Endometrial microvascular endothelial cells (primary cell): ENCODE measurements around the gene MCM7. TPM values are rescaled to one million over a fixed set of nuclear protein-coding genes. Genes with fewer than 3 reads are reported as not detected.
"Not testable (repeated sequence)": the region's sequence is repeated elsewhere in the genome, so short reads cannot be mapped to it uniquely, and the experiment has no call there.

Experiments
- in situ Hi-C: cut with HindIII; loops from 2 replicates; pipeline ENCODE4 v1.10.0; 2017; ENCODE audit warnings: low sequenced_read_pairs, low pct_unique_long_range_greater_than_20kb; ENCODE audit errors: inconsistent ontology term
- total RNA-seq: library from RNA; depleted of rRNA; stranded (reverse); fragments of >200 nt; gene quantifications from one replicate; pipeline ENCODE4 v1.2.3, GENCODE V29; 2015; ENCODE audit errors: inconsistent ontology term

MCM7 gene
- 168 TPM for total RNA-seq

GRCh38 chr7:100101016-100101862 lies at the start of gene MCM7, which contains the start of gene AP4M1:
Gene MCM7 (minus strand): TSS chr7:100101397. CDS start chr7:100101294, 103 bp downstream.
Gene AP4M1 (plus strand): TSS chr7:100101643. CDS start chr7:100101715, 72 bp downstream.
- in situ Hi-C loops, result no loop called here

- in situ Hi-C loops, result no loop called here
Observed at GRCh38 chr7:100148559-100149328, 47.5 kb upstream of the MCM7 start, which contains the start of gene LAMTOR4. Gene LAMTOR4 (plus strand): TSS chr7:100148918. CDS start chr7:100148973, 55 bp downstream.

GRCh38 chr7:100148225-100148558 lies 47.0 kb upstream of the MCM7 start:
- in situ Hi-C loops, result no loop called here

GRCh38 chr7:100147278-100147677 lies 46.1 kb upstream of the MCM7 start:
- in situ Hi-C loops, result no loop called here

- in situ Hi-C loops, result not testable (repeated sequence)
Observed at GRCh38 chr7:100146350-100146749, 45.2 kb upstream of the MCM7 start.

GRCh38 chr7:100142461-100142860 lies 41.3 kb upstream of the MCM7 start:
- in situ Hi-C loops, result no loop called here

GRCh38 chr7:100141555-100141949 lies 40.4 kb upstream of the MCM7 start:
- in situ Hi-C loops, result no loop called here

- in situ Hi-C loops, result no loop called here
Observed at GRCh38 chr7:100137851-100138760, 36.9 kb upstream of the MCM7 start.

- in situ Hi-C loops, result no loop called here
Observed at GRCh38 chr7:100132697-100133151, 31.5 kb upstream of the MCM7 start.

- in situ Hi-C loops, result no loop called here
Observed at GRCh38 chr7:100132126-100132525, 30.9 kb upstream of the MCM7 start.

GRCh38 chr7:100130608-100131453 lies 29.6 kb upstream of the MCM7 start:
- in situ Hi-C loops, result no loop called here

- in situ Hi-C loops, result not testable (repeated sequence)
Observed at GRCh38 chr7:100130220-100130607, 29.0 kb upstream of the MCM7 start.

- in situ Hi-C loops, result no loop called here
Observed at GRCh38 chr7:100128637-100128963, 27.4 kb upstream of the MCM7 start.

GRCh38 chr7:100127866-100128636 lies 26.9 kb upstream of the MCM7 start:
- in situ Hi-C loops, result no loop called here

- in situ Hi-C loops, result no loop called here
Observed at GRCh38 chr7:100126931-100127865, 26.0 kb upstream of the MCM7 start, which contains the start of gene MBLAC1. Gene MBLAC1 (plus strand): TSS chr7:100126967. CDS start chr7:100127396, 429 bp downstream.

GRCh38 chr7:100126239-100126930 lies 25.2 kb upstream of the MCM7 start:
- in situ Hi-C loops, result no loop called here
